HL-60 (cell line): ENCODE results near the gene MYO1E.
"Not testable (repeated sequence)": the region's sequence is repeated elsewhere in the genome, so short reads cannot be mapped to it uniquely, and the experiment has no call there.

Experiments
- DNase-seq, 2 experiments: peaks; one replicate each; pipeline ENCODE4 v3.0.0-alpha.2; 2010 to 2020; ENCODE audit warnings: low read depth in 1 of 2, low spot score in 1 of 2
- H3K27ac ChIP-seq: fragments of 250-450 bp; sonication (Bioruptor Pico); replicated peaks from 2 replicates; pipeline ENCODE4 v1.5.1; 2020; ENCODE audit warnings: mild to moderate bottlenecking, moderate library complexity
- H3K27me3 ChIP-seq: fragments of 250-450 bp; sonication (Bioruptor Pico); 2 replicates; pipeline ENCODE4 v1.5.1; 2021; ENCODE audit warnings: mild to moderate bottlenecking, moderate library complexity; ENCODE audit not compliant: insufficient read depth, poor library complexity, severe bottlenecking
- H3K4me3 ChIP-seq: replicated peaks from 2 replicates; pipeline ENCODE4 v1.5.1; 2011; ENCODE audit warnings: mild to moderate bottlenecking, control low read depth, low read length; ENCODE audit not compliant: insufficient read depth
- CTCF ChIP-seq: IDR thresholded peaks from one replicate; pipeline ENCODE4 v1.5.1; 2011; ENCODE audit warnings: low read length, control low read depth, inconsistent platforms; ENCODE audit not compliant: insufficient read depth
- GABPA ChIP-seq: IDR thresholded peaks from 2 replicates; pipeline ENCODE4 v1.6.1; 2012; ENCODE audit warnings: low read depth
- POLR2AphosphoS5 ChIP-seq: IDR thresholded peaks from 2 replicates; pipeline ENCODE4 v1.6.1; 2012; ENCODE audit warnings: low read depth
- REST ChIP-seq: IDR thresholded peaks from 2 replicates; pipeline ENCODE4 v1.6.1; 2012; ENCODE audit warnings: low read depth; ENCODE audit not compliant: insufficient replicate concordance
- SPI1 ChIP-seq: IDR thresholded peaks from 2 replicates; pipeline ENCODE4 v1.6.1; 2012; ENCODE audit warnings: low read depth, mild to moderate bottlenecking, borderline replicate concordance

Gene MYO1E

GRCh38 chr15:59401824-59402569 lies 29.3 kb upstream of the MYO1E start:
- no peak overlapping the region for H3K4me3 ChIP-seq
- TF ChIP-seq SPI1 (no peak), REST (no peak), GABPA (no peak), CTCF (no peak), POLR2AphosphoS5 (no peak)
- H3K27ac ChIP-seq: no peak overlapping the region
- DNase-seq: no peak
- H3K27me3 ChIP-seq: no peaks in the 10 kb centered on the region

GRCh38 chr15:59401051-59401823 lies 28.6 kb upstream of the MYO1E start:
- H3K27me3 ChIP-seq, H3K4me3 ChIP-seq, DNase-seq, H3K27ac ChIP-seq: not testable (repeated sequence)

GRCh38 chr15:59400103-59400813 lies 27.6 kb upstream of the MYO1E start:
- Histone ChIP-seq H3K4me3 (no peak overlapping the region), H3K27ac (no peak overlapping the region)
- TF ChIP-seq GABPA (no peak), POLR2AphosphoS5 (no peak), REST (no peak), CTCF (no peak), SPI1 (no peak)

More at GRCh38 chr15:59400103-59400813, 27.6 kb upstream of the MYO1E start:
- DNase-seq: no peak
- H3K27me3 ChIP-seq: no peaks in the 10 kb centered on the region
